22Rv1 (cell line): Measurements from ENCODE around the gene CCDC81.
"Not testable (repeated sequence)": the region's sequence is repeated elsewhere in the genome, so short reads cannot be mapped to it uniquely, and the experiment has no call there.

Experiments
- H3K27ac ChIP-seq: fragments of 450-650 bp; 2 replicates; pipeline ENCODE4 v1.5.1; 2017
- ZFX ChIP-seq: fragments of 450-650 bp; IDR thresholded peaks from 2 replicates; pipeline ENCODE4 v1.6.1; 2017; ENCODE audit warnings: antibody characterized with exemption, borderline replicate concordance
- TF ChIP-seq, protein P1 (sequence below): fragments of 450-650 bp; IDR thresholded peaks from 2 replicates; pipeline ENCODE4 v1.5.1; 2017; ENCODE audit warnings: mild to moderate bottlenecking

The CCDC81 gene

DNA sequence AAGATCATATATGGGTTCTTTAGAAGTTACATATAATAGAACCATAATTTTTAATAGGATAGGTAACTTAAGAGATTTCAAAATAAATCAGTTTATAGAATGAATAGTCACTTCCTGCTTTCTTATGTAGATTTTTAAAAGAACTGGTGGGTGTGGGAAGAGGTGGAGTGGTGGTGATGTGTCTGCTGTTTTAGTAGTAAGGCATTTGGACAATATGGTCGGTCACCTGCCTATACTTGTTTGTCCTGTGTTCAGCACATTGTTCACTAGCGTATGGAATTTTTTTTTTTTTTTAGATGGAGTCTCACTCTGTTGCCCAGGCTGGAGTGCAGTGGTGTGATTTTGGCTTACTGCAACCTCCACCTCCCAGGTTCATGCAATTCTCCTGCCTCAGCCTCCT, 39.3 kb downstream of the CCDC81 start:
- no peak overlapping the region for H3K27ac ChIP-seq
- TF ChIP-seq ZFX: no peak
- TF ChIP-seq, protein P1, sequence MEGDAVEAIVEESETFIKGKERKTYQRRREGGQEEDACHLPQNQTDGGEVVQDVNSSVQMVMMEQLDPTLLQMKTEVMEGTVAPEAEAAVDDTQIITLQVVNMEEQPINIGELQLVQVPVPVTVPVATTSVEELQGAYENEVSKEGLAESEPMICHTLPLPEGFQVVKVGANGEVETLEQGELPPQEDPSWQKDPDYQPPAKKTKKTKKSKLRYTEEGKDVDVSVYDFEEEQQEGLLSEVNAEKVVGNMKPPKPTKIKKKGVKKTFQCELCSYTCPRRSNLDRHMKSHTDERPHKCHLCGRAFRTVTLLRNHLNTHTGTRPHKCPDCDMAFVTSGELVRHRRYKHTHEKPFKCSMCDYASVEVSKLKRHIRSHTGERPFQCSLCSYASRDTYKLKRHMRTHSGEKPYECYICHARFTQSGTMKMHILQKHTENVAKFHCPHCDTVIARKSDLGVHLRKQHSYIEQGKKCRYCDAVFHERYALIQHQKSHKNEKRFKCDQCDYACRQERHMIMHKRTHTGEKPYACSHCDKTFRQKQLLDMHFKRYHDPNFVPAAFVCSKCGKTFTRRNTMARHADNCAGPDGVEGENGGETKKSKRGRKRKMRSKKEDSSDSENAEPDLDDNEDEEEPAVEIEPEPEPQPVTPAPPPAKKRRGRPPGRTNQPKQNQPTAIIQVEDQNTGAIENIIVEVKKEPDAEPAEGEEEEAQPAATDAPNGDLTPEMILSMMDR: no peak

DNA sequence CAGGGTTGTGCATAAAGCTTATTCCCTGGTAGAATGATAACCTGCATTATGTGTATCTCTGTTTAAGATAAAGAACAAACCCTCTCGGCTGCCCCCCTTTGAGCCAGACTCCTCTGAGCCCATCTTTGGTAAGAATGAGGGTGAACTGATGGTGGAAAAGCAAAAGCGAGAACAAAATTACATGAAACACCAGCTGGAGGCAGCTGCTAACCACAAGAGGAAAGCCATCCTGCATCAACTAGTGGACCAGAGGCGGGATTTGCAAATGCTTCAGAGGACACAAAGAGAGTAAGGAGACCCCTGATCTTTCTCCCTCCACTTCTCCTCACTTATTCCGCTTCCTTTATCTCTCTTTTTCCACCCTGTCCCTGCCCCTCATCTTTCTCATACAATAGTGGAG, 40.3 kb downstream of the CCDC81 start:
- TF ChIP-seq ZFX: no peak
- TF ChIP-seq, protein P1: no peak

DNA sequence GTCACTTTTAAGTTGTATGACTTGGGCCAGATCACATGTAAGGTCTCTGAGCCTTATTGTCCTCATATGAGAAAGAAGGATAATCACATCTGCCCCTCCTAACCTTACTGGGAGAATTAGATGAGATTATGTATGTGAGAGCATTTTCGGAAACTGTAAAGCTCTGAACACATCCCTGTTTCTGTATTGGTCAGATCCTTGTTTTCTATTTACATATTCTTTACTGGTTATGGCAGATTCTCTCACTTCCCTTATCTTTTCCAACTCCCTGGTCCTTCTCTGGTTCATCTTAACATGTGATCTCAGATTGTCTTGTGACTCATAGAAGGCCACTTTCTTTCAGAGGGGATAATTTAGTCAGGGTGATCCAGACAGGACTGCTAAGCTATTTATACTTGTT, 41.8 kb downstream of the CCDC81 start:
- H3K27ac ChIP-seq: no peak overlapping the region
- TF ChIP-seq, protein P1: no peak
- TF ChIP-seq ZFX: no peak

More for the DNA sequence above, 40.3 kb downstream of the CCDC81 start:
- no peak overlapping the region for H3K27ac ChIP-seq

DNA sequence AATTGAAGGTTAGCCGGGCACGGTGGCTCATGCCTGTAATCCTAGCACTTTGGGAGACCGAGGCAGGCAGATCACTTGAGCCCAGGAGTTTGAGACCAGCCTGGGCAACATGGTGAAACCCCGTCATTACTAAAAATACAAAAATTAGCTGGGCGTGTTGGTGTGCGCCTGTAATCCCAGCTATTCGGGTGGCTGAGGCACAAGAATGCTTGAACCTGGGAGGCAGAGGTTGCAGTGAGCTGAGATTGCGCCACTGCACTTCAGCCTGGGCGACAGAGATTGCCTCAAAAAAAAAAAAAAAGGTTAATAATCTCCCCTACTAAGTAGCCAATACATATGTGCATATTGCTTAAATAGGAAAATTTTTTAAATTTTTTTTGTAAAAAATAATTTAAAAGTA, 42.3 kb downstream of the CCDC81 start:
- H3K27ac ChIP-seq: not testable (repeated sequence)

DNA sequence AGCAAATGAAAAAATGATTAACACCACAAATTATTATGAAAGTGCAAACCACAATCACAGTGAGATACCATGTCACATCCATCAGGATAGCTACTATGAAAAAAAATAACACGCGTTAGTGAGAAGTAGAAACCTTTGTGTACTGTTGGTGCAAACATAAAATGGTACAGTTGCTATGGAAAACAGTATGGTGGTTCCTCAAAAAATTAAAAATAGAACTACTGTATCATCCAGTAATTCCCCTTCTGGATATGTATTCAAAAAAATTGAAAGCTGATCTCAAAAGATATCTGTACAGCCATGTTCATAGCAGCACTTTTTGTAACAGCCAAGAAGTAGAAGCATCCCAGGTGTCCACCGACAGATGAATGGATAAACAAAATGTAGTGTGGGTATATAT, 43.4 kb downstream of the CCDC81 start:
- no peak overlapping the region for H3K27ac ChIP-seq
- no peak for TF ChIP-seq ZFX
- TF ChIP-seq, protein P1: no peak

DNA sequence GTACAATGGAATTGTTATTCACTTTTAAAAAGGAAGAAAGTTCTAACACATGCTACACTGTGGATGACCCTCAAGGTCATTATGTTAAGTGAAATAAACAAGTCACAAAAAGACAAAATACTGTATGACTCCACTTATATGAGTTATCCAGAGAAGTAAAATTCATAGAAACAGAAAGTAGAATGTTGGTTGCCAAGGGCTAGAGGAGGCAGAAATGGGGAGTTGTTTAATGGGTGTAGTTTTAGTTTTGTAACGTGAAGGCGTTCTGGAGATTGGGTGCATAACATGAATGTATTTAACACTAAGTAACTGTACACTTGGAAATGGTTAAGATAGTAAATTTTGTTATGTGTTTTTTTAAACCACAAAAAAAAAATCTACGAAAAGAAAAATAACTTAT, 43.8 kb downstream of the CCDC81 start:
- TF ChIP-seq, protein P1: no peak
- no peak for TF ChIP-seq ZFX
- H3K27ac ChIP-seq: no peak overlapping the region

DNA sequence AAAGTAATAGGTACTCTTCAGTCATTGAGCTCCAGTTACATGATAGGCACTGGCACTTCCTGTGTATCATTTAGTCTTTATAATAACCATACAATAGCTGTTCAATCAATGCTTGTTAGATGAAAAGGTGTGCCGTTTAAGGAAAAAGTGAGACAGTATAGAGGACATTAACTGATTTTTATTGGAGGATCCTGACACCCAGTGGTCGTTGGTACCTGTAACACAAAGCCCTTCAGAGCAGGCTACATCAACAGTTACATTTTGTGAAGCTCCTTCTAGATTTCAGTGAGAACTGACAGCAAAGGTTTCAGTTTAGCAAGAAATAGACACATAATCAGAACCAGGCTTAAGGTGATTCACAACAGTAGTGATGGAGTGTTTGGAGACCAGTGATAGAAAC, 44.2 kb downstream of the CCDC81 start:
- TF ChIP-seq, protein P1: peak; percentile 22
- TF ChIP-seq ZFX: no peak

DNA sequence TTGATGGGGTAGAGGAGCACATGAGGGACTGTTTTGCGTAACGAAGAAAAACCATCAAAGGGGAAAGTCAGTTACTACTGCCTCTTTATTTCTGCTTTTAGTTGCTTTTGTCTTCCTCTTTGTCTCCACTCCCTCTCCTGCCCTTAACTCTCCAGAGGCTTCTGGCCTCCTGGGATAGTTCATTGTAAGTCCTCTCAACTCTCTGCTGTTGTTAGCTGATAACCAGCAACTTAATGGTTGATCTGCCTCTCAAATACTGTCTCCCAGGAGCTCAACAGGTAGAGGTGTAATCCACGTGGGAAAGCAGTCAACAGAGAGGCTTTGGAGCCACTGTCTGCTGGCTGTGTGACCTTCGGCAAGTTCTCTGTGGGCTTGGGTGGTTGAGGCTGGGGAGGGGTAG, 47.3 kb downstream of the CCDC81 start:
- TF ChIP-seq, protein P1: no peak
- TF ChIP-seq ZFX: no peak
- no peak overlapping the region for H3K27ac ChIP-seq

More for the DNA sequence above, 44.2 kb downstream of the CCDC81 start:
- no peak overlapping the region for H3K27ac ChIP-seq
